Pancreas (tissue), 10 donors: ENCODE measurements around the gene HRG. TPM values are rescaled to one million over a fixed set of nuclear protein-coding genes. Genes with fewer than 3 reads are reported as not detected.

ENCODE experiments used
- ATAC-seq, 4 donors: fragments of 200-7000 bp; cut with Tn5 transposase; one replicate each; pipeline versions ENCODE4 v1.8.0 to v1.9.1; 2020; ENCODE audit warnings: mild to moderate bottlenecking in 4 of 4, moderate library complexity in 4 of 4
- DNase-seq, 6 donors: peaks; one replicate each; pipeline ENCODE4 v3.0.0-alpha.2; 2020
- FAIRE-seq: peaks from 2 replicates; lab custom pipeline; 2012; peaks lifted over from hg19 to GRCh38; lab: Jason Lieb, UNC
- H3K27ac ChIP-seq, 4 donors: fragments of 200-600 bp; sonication (generic); 1 replicate in 3 of 4; 2 replicates in 1 of 4; pipeline versions ENCODE4 v1.5.0 to v1.8.0; 2020
- H3K27me3 ChIP-seq, 4 donors: fragments of 200-600 bp; one replicate each; pipeline ENCODE4 v1.8.0; 2021
- H3K36me3 ChIP-seq, 3 donors: fragments of 200-600 bp; sonication (generic) in 1 of 3; one replicate each; pipeline versions ENCODE4 v1.5.0 to v1.8.0; 2020 to 2021
- H3K4me1 ChIP-seq, 3 donors: fragments of 200-600 bp; one replicate each; pipeline ENCODE4 v1.8.0; 2021
- H3K4me3 ChIP-seq, 4 donors: fragments of 200-600 bp; sonication (generic) in 2 of 4; one replicate each; pipeline versions ENCODE4 v1.5.0 to v1.8.0; 2020 to 2021
- H3K9me3 ChIP-seq, 4 donors: fragments of 200-600 bp; one replicate each; pipeline ENCODE4 v1.8.0; 2021
- CTCF ChIP-seq, 4 donors: fragments of 200-600 bp; sonication (generic) in 3 of 4; IDR thresholded peaks; one replicate each; pipeline versions ENCODE4 v1.5.0 to v1.8.0; 2021; ENCODE audit warnings: antibody characterized with exemption in 4 of 4
- WGBS, 2 donors: extraction: QIAGEN DNeasy Blood & Tissue Kit; methylation state at CpG; one replicate each; pipeline ENCODE4 v1.1.7; 2013; 5-methylcytosine and 5-hydroxymethylcytosine counted together
- intact Hi-C, 3 donors: fragments of 100-400 bp; cut with DNase I; formaldehyde crosslinking; loops; one replicate each; pipeline versions ENCODE4 v1.11.1 to v1.14.2; 2022
- polyA plus RNA-seq, 2 donors: library from polyadenylated mRNA; stranded (reverse); fragments of 200-250 nt; gene quantifications; one replicate each; pipeline ENCODE4 v1.2.3, GENCODE V29; 2013
- total RNA-seq, 6 donors: library from RNA; stranded (reverse); fragmentation: NEBNext Ultra II Directional in 4 of 6; extraction: Animal tissue kit (Norgen Biotek cat#: 25700) in 4 of 6; gene quantifications; one replicate each; pipeline versions ENCODE4 v1.2.1 to v1.2.4, GENCODE V29; 2021 to 2023
- donor health status: healthy with polysubstance abuse.
- donor health status: DM: no; HTN: no; CAD: no; lungs with moderate emphysema.
- donor health status: DM: no; HTN: no; CAD: no.
- donor health status: control.
- donor health status: control.
- donor health status: Bipolar disorder and iron deficiency.
- donor health status: DM: yes; HTN: yes; CAD: no.
- donor health status: DM: no; HTN: no; CAD: no.
- donor health status: DM: no; HTN: no; CAD: no.
- donor health status: DM: yes; HTN: yes; CAD: no.

HRG gene
- total and polyA plus RNA-seq, 8 donors, result 0.16 TPM; not detected in 7

- Histone ChIP-seq H3K4me1 (no peaks in the 10 kb centered on the region), H3K27ac (no peak overlapping the region), H3K4me3 (no peak overlapping the region), H3K36me3 (no peaks in the 10 kb centered on the region), H3K27me3 (peaks cover 0 to 2% (median 0%) of the 10 kb centered on the region in 4 donors), H3K9me3 (no peaks in the 10 kb centered on the region)
- no peak for ATAC-seq
- no peak for TF ChIP-seq CTCF (IDR thresholded peaks at IDR 0.05)
- no peak for FAIRE-seq
- no peak for DNase-seq
- intact Hi-C loops, result no loop called here
These were observed 4.3 kb downstream of the HRG start for GRCh38 chr3:186670155-186670554.

- Histone ChIP-seq H3K4me3 (no peak overlapping the region), H3K36me3 (no peaks in the 10 kb centered on the region), H3K27ac (no peak overlapping the region), H3K4me1 (no peaks in the 10 kb centered on the region), H3K9me3 (no peaks in the 10 kb centered on the region), H3K27me3 (peaks cover 0 to 2% (median 0%) of the 10 kb centered on the region in 4 donors)
- FAIRE-seq (no peak), ATAC-seq (no peak), DNase-seq (no peak)
- intact Hi-C loops, result no loop called here
- WGBS, 2 donors, result 83 to 91% methylated on average over 3 of the region's 3 CpGs
- no peak for TF ChIP-seq CTCF (IDR thresholded peaks at IDR 0.05)
These were observed 5.2 kb downstream of the HRG start for GRCh38 chr3:186671051-186671450.

- Histone ChIP-seq H3K27ac (no peak overlapping the region), H3K9me3 (no peaks in the 10 kb centered on the region), H3K36me3 (no peaks in the 10 kb centered on the region), H3K4me1 (no peaks in the 10 kb centered on the region), H3K4me3 (no peak overlapping the region), H3K27me3 (no peaks in the 10 kb centered on the region)
- TF ChIP-seq CTCF (IDR thresholded peaks at IDR 0.05), result no peak
- ATAC-seq, result no peak
- no peak for DNase-seq
- FAIRE-seq, result no peak
- intact Hi-C loops, result no loop called here
These were observed 12.8 kb downstream of the HRG start for GRCh38 chr3:186678604-186679003.

- WGBS, 2 donors, result 22 to 29% methylated on average over 1 of the region's 1 CpG
These were observed 13.3 kb downstream of the HRG start for GRCh38 chr3:186679151-186679550.

GRCh38 chr3:186680869-186681268, 15.1 kb downstream of the HRG start:
- no peak for TF ChIP-seq CTCF (IDR thresholded peaks at IDR 0.05)
- WGBS, 2 donors, result 92 to 100% methylated on average over 1 of the region's 1 CpG
- Histone ChIP-seq H3K36me3 (no peaks in the 10 kb centered on the region), H3K9me3 (no peaks in the 10 kb centered on the region), H3K27ac (no peak overlapping the region), H3K27me3 (no peaks in the 10 kb centered on the region), H3K4me3 (no peak overlapping the region), H3K4me1 (no peaks in the 10 kb centered on the region)
- ATAC-seq (no peak), FAIRE-seq (no peak), DNase-seq (no peak)
- intact Hi-C loops, result no loop called here

More at GRCh38 chr3:186679151-186679550, 13.3 kb downstream of the HRG start:
- no peak for TF ChIP-seq CTCF (IDR thresholded peaks at IDR 0.05)
- no peaks in the 10 kb centered on the region for H3K27me3 ChIP-seq
- ATAC-seq (no peak), DNase-seq (no peak), FAIRE-seq (no peak)
- intact Hi-C loops, result no loop called here
- H3K4me1 ChIP-seq, result no peaks in the 10 kb centered on the region
- H3K9me3 ChIP-seq, result no peaks in the 10 kb centered on the region
- H3K36me3 ChIP-seq, result no peaks in the 10 kb centered on the region
- no peak overlapping the region for H3K27ac ChIP-seq
- H3K4me3 ChIP-seq, result no peak overlapping the region
